Mucosa of descending colon (tissue), 3 donors: ENCODE data around the gene NEMF. TPM values are rescaled to one million over a fixed set of nuclear protein-coding genes. Genes with fewer than 3 reads are reported as not detected.
"Not testable (repeated sequence)": the region's sequence is repeated elsewhere in the genome, so short reads cannot be mapped to it uniquely, and the experiment has no call there.

ENCODE experiments used
- ATAC-seq: fragments of 200-7000 bp; cut with Tn5 transposase; one replicate; pipeline ENCODE4 v1.9.1; 2020; ENCODE audit warnings: mild to moderate bottlenecking, moderate library complexity
- DNase-seq, 3 donors: peaks; one replicate each; pipeline ENCODE4 v3.0.0-alpha.2; 2020
- H3K36me3 ChIP-seq: fragments of 200-600 bp; one replicate; pipeline ENCODE4 v1.8.0; 2021; ENCODE audit warnings: low read depth, mild to moderate bottlenecking
- H3K4me1 ChIP-seq: fragments of 200-600 bp; one replicate; pipeline ENCODE4 v1.8.0; 2021; ENCODE audit warnings: low read depth, mild to moderate bottlenecking
- H3K4me3 ChIP-seq: fragments of 200-600 bp; one replicate; pipeline ENCODE4 v1.8.0; 2021; ENCODE audit warnings: mild to moderate bottlenecking
- H3K9me3 ChIP-seq: fragments of 200-600 bp; one replicate; pipeline ENCODE4 v1.8.0; 2021; ENCODE audit warnings: mild to moderate bottlenecking
- CTCF ChIP-seq: fragments of 200-600 bp; IDR thresholded peaks from one replicate; pipeline ENCODE4 v1.8.0; 2022; ENCODE audit warnings: antibody characterized with exemption, mild to moderate bottlenecking
- intact Hi-C, 2 donors: fragments of 100-400 bp; cut with DNase I in 1 of 2; cut with micrococcal nuclease in 1 of 2; formaldehyde crosslinking; loops; one replicate each; pipeline versions ENCODE4 v1.11.0 to v1.11.1; 2022; cut with DNase I, micrococcal nuclease
- total RNA-seq, 3 donors: library from RNA; stranded (reverse); fragmentation: NEBNext Ultra II Directional in 2 of 3; extraction: Animal tissue kit (Norgen Biotek cat#: 25700) in 2 of 3; gene quantifications; one replicate each; pipeline versions ENCODE4 v1.2.1 to v1.2.4, GENCODE V29; 2021 to 2023
- donor health status: DM: no; HTN: no; CAD: no; lungs with moderate emphysema.
- donor health status: DM: no; HTN: no; CAD: no.
- donor health status: DM: no; HTN: yes; CAD: no.

The NEMF gene
- total RNA-seq, 3 donors from 2014 or later = 54.8 to 68.9 (median 66.6) TPM

DNA sequence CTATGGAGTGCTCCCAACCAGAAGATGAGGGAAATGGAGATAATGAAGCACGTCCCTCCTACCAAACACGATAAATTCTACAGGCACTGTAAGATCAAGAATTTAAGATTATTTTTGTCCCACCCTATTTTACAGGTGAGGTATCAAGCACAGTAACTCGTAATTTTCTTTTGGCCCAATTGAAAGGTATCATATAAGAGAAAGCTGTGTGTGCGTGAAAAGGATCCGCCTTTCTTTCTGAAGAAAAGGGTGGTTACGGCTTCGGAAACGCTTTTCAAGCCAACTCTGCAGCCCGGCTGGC, 85.4 kb downstream of the NEMF start:
- H3K36me3 ChIP-seq = no peaks in the 10 kb centered on the region
- no peaks in the 10 kb centered on the region for H3K9me3 ChIP-seq
- H3K4me3 ChIP-seq = peak overlapping the region; percentile 95
- peaks cover 14% of the 10 kb centered on the region for H3K4me1 ChIP-seq
- ATAC-seq (no peak), DNase-seq (no peak)
- intact Hi-C loops = loop anchor here (5.0 to 10.0 kb wide), 2 partner anchors 132 to 135 kb away; partner anchors contain the start of gene DNAAF2 (in 1 of the 2)
- TF ChIP-seq CTCF = no peak

DNA sequence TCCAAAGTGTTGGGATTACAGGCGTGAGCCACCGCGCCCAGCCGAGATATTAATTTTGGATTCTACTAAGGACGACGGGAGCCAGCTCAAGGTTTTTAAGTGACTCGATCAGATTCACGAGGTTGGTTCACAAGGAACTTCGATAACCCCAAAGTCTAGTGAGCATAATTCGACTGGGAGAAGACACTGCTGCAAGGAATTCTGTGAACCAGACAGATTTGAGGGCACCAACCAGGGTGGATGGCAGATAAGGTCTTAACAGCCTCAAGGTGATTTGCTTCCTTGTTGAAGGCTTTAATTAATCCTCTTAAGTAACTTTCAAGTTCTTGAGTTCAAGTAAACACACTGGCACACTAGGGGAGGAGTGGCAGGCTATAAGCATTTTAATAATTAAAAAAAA, 85.7 kb downstream of the NEMF start:
- intact Hi-C loops = loop anchor here (5.0 to 10.0 kb wide), 2 partner anchors 132 to 135 kb away; partner anchors contain the start of gene DNAAF2 (in 1 of the 2)
- H3K36me3 ChIP-seq = no peaks in the 10 kb centered on the region
- no peak for ATAC-seq

GRCh38 chr14:49761839-49762551, 90.6 kb downstream of the NEMF start:
- Histone ChIP-seq H3K36me3 (no peaks in the 10 kb centered on the region), H3K4me1 (no peaks in the 10 kb centered on the region), H3K9me3 (no peaks in the 10 kb centered on the region), H3K4me3 (no peak overlapping the region)
- TF ChIP-seq CTCF = no peak
- ATAC-seq (no peak), DNase-seq (no peak)
- intact Hi-C loops = loop anchor here in 1 of 2 donors (10.0 kb wide), 1 partner anchor 127 kb away; the partner anchor contains the start of gene DNAAF2

More for the DNA sequence above, 85.7 kb downstream of the NEMF start:
- peak in 1 of 3 donors; percentile 37 for DNase-seq
- Histone ChIP-seq H3K4me3 (no peak overlapping the region), H3K4me1 (peaks cover 13% of the 10 kb centered on the region), H3K9me3 (no peaks in the 10 kb centered on the region)
- no peak for TF ChIP-seq CTCF

GRCh38 chr14:49755378-49755777, 97.2 kb downstream of the NEMF start:
- no peaks in the 10 kb centered on the region for H3K36me3 ChIP-seq
- no peaks in the 10 kb centered on the region for H3K4me1 ChIP-seq
- intact Hi-C loops = no loop called here

DNA sequence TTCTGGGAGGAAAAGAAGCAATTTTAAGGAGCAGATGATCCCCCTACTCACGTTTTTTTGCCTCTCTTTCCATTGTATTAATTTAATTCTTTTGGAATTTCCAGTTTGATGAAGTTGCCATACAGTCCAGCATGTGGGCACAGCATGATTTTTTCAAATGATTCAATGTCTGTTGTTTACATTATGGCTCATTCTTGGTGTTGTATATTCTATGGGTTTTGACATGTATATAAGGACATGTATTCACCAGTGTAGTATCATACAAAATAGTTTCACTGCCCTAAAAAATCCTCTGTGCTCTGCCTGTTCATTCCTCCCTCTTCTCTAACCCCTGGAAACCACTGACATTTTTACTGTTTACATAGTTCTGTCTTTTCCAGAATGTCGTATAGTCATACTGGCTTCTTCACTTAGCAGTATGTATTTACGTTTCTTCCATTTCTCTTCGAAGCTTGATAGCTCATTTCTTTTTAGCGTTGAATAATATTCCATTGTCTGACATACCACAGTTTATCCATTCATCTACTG, 98.0 kb downstream of the NEMF start:
- intact Hi-C loops = no loop called here
- H3K36me3 ChIP-seq = no peaks in the 10 kb centered on the region
- no peak for TF ChIP-seq CTCF
- DNase-seq (no peak), ATAC-seq (no peak)
- H3K9me3 ChIP-seq = no peaks in the 10 kb centered on the region
- H3K4me3 ChIP-seq = no peak overlapping the region
- no peaks in the 10 kb centered on the region for H3K4me1 ChIP-seq

More at GRCh38 chr14:49755378-49755777, 97.2 kb downstream of the NEMF start:
- TF ChIP-seq CTCF = no peak
- ATAC-seq = no peak
- no peak for DNase-seq
- Histone ChIP-seq H3K4me3 (no peak overlapping the region), H3K9me3 (no peaks in the 10 kb centered on the region)

GRCh38 chr14:49746476-49746875, 106.1 kb downstream of the NEMF start:
- H3K36me3 ChIP-seq, H3K4me3 ChIP-seq, intact Hi-C loops, H3K9me3 ChIP-seq, ATAC-seq, DNase-seq, H3K4me1 ChIP-seq: not testable (repeated sequence)
